A549 (cell line): Measurements from ENCODE around the gene PLPP6. TPM values are rescaled to one million over a fixed set of nuclear protein-coding genes. Genes with fewer than 3 reads are reported as not detected.

Experiments used
- ATAC-seq, 2 experiments: fragments of 200-7000 bp in 1 of 2; fragments of >200 bp in 1 of 2; cut with Nextera tagmentation in 1 of 2; cut with Tn5 transposase in 1 of 2; 3 replicates each; pipeline versions ENCODE4 v1.8.0 to v1.9.1; 2018 to 2020; ENCODE audit warnings: mild to moderate bottlenecking in 1 of 2, moderate library complexity in 1 of 2
- CTCF ChIA-PET: fragments of 300-600 bp; sonication (Branson Sonifier 250); formaldehyde crosslinking; extraction: SDS; loops from one replicate; lab custom pipeline; 2021; ENCODE audit warnings: antibody characterized with exemption, inconsistent platforms; lab: Yijun Ruan, JAX
- POLR2A ChIA-PET: fragments of 350-600 bp; formaldehyde crosslinking; extraction: SDS; loops from one replicate; lab custom pipeline; 2021; ENCODE audit warnings: antibody characterized with exemption, inconsistent platforms; lab: Yijun Ruan, JAX
- DNase-seq, 2 experiments: peaks; one replicate each; pipeline versions ENCODE4 v3.0.0 to v3.0.0-alpha.2; 2011 to 2016; ENCODE audit warnings: low read depth in 1 of 2, low spot score in 1 of 2
- FAIRE-seq: peaks from 2 replicates; lab custom pipeline; 2011; peaks lifted over from hg19 to GRCh38; lab: Jason Lieb, UNC
- H3K27ac ChIP-seq, 2 experiments: fragments of >200 bp; sonication (Bioruptor Twin); formaldehyde crosslinking; 3 replicates each; pipeline ENCODE4 v1.5.1; 2016 to 2017
- H3K4me1 ChIP-seq: fragments of >200 bp; sonication (Bioruptor Twin); formaldehyde crosslinking; 3 replicates; pipeline ENCODE4 v1.6.1; 2016
- H3K4me2 ChIP-seq: fragments of >200 bp; sonication (Bioruptor Twin); formaldehyde crosslinking; 3 replicates; pipeline ENCODE4 v1.6.1; 2016
- H3K4me3 ChIP-seq: fragments of >200 bp; sonication (Bioruptor Twin); formaldehyde crosslinking; 3 replicates; pipeline ENCODE4 v1.5.1; 2016
- H3K9me3 ChIP-seq: fragments of >200 bp; sonication (Bioruptor Twin); formaldehyde crosslinking; 3 replicates; pipeline ENCODE4 v1.6.1; 2016
- BHLHE40 ChIP-seq: IDR thresholded peaks from 2 replicates; pipeline ENCODE4 v1.6.1; 2012; ENCODE audit warnings: low read depth, low read length, inconsistent platforms
- CBX2 ChIP-seq: fragments of 200-600 bp; sonication (generic); IDR thresholded peaks from 2 replicates; pipeline ENCODE4 v1.6.1; 2016; ENCODE audit warnings: low read depth, mild to moderate bottlenecking, borderline replicate concordance
- EHMT2 ChIP-seq: fragments of 200-600 bp; sonication (generic); IDR thresholded peaks from 2 replicates; pipeline ENCODE4 v1.6.1; 2016; ENCODE audit warnings: antibody characterized with exemption, low read depth, mild to moderate bottlenecking, moderate library complexity
- EP300 ChIP-seq, 2 experiments: fragments of >200 bp; sonication (Bioruptor Twin); formaldehyde crosslinking; IDR thresholded peaks; 2 replicates in 1 of 2; 3 replicates in 1 of 2; pipeline ENCODE4 v1.6.1; 2016 to 2017
- ESRRA ChIP-seq: fragments of 150-350 bp; IDR thresholded peaks from 2 replicates; pipeline ENCODE4 v1.6.1; 2014; ENCODE audit warnings: mild to moderate bottlenecking, low read length, borderline replicate concordance
- GATA3 ChIP-seq: IDR thresholded peaks from 2 replicates; pipeline ENCODE4 v1.6.1; 2012; ENCODE audit warnings: borderline replicate concordance
- HEYL ChIP-seq: fragments of 250-450 bp; sonication (Bioruptor Pico); IDR thresholded peaks from 2 replicates; pipeline ENCODE4 v1.8.0; 2021; ENCODE audit warnings: mild to moderate bottlenecking, moderate library complexity
- HMGXB4 ChIP-seq: fragments of 250-450 bp; sonication (Bioruptor Pico); IDR thresholded peaks from 2 replicates; pipeline ENCODE4 v1.5.0; 2021; ENCODE audit warnings: mild to moderate bottlenecking, moderate library complexity, borderline replicate concordance
- HOXB13 ChIP-seq: fragments of 250-450 bp; sonication (Bioruptor Pico); IDR thresholded peaks from 2 replicates; pipeline ENCODE4 v1.5.0; 2020; ENCODE audit warnings: low read depth, mild to moderate bottlenecking, moderate library complexity
- JUN ChIP-seq, 2 experiments: fragments of >200 bp; sonication (Bioruptor Twin); formaldehyde crosslinking; IDR thresholded peaks; 2 replicates in 1 of 2; 3 replicates in 1 of 2; pipeline ENCODE4 v1.6.1; 2016 to 2017
- KDM5A ChIP-seq: fragments of 200-600 bp; sonication (generic); IDR thresholded peaks from 2 replicates; pipeline ENCODE4 v1.6.1; 2016; ENCODE audit warnings: antibody characterized with exemption, mild to moderate bottlenecking
- MYC ChIP-seq: IDR thresholded peaks from 2 replicates; pipeline ENCODE4 v1.6.1; 2012; ENCODE audit warnings: mild to moderate bottlenecking, inconsistent platforms, low read length, improper control_type of control experiment, borderline replicate concordance
- NPAS2 ChIP-seq: fragments of 250-450 bp; sonication (Bioruptor Pico); IDR thresholded peaks from 2 replicates; pipeline ENCODE4 v1.8.0; 2022; ENCODE audit warnings: mild to moderate bottlenecking, moderate library complexity, borderline replicate concordance
- NR3C1 ChIP-seq: fragments of >200 bp; sonication (Bioruptor Twin); formaldehyde crosslinking; IDR thresholded peaks from 3 replicates; pipeline ENCODE4 v1.6.1; 2017
- PBX3 ChIP-seq: IDR thresholded peaks from 2 replicates; pipeline ENCODE4 v1.6.1; 2012
- POLR2AphosphoS2 ChIP-seq: conservative IDR thresholded peaks from 2 replicates; pipeline ENCODE4 v1.6.1; 2012; ENCODE audit warnings: low read length, improper control_type of control experiment, inconsistent platforms
- RFX5 ChIP-seq: fragments of 450-650 bp; IDR thresholded peaks from 2 replicates; pipeline ENCODE4 v1.7.1; 2014; ENCODE audit warnings: antibody characterized with exemption, mild to moderate bottlenecking, moderate library complexity
- RNF2 ChIP-seq: fragments of 200-600 bp; sonication (generic); IDR thresholded peaks from 2 replicates; pipeline ENCODE4 v1.6.1; 2016; ENCODE audit warnings: low read depth, mild to moderate bottlenecking, antibody characterized with exemption, moderate library complexity, borderline replicate concordance
- SMC3 ChIP-seq: fragments of >200 bp; sonication (Bioruptor Twin); formaldehyde crosslinking; IDR thresholded peaks from 3 replicates; pipeline ENCODE4 v1.6.1; 2018; ENCODE audit warnings: inconsistent platforms
- TFCP2L1 ChIP-seq: fragments of 250-450 bp; sonication (Bioruptor Pico); IDR thresholded peaks from 2 replicates; pipeline ENCODE4 v1.5.0; 2021; ENCODE audit warnings: mild to moderate bottlenecking
- TP53 ChIP-seq: fragments of 250-450 bp; sonication (Bioruptor Pico); IDR thresholded peaks from 2 replicates; pipeline ENCODE4 v1.5.0; 2021; ENCODE audit warnings: mild to moderate bottlenecking, moderate library complexity
- ZFP36 ChIP-seq: fragments of 450-650 bp; IDR thresholded peaks from 2 replicates; pipeline ENCODE4 v1.6.1; 2014; ENCODE audit warnings: borderline replicate concordance; ENCODE audit not compliant: partially characterized antibody
- ZSCAN20 ChIP-seq: fragments of 250-450 bp; sonication (Bioruptor Pico); IDR thresholded peaks from 2 replicates; pipeline ENCODE4 v1.8.0; 2022; ENCODE audit warnings: mild to moderate bottlenecking, moderate library complexity
- WGBS: methylation state at CpG from one replicate; pipeline ENCODE4 v1.1.6; 2017; ENCODE audit errors: missing lambda C conversion rate; 5-methylcytosine and 5-hydroxymethylcytosine counted together
- polyA plus RNA-seq, 4 experiments: library from polyadenylated mRNA; depleted of rRNA in 3 of 4; stranded (reverse); fragments of >200 nt; fragmentation: RNase III in 1 of 4; extraction: RNeasy Plus Mini Kit Qiagen cat#74134 plus additional on column Dnase treatment in 1 of 4; gene quantifications; 2 replicates in 3 of 4; 3 replicates in 1 of 4; pipeline ENCODE4 v1.2.3, GENCODE V29; 2011 to 2017
- TF ChIP-seq, protein P1 (sequence below): fragments of >200 bp; sonication (Bioruptor Twin); formaldehyde crosslinking; IDR thresholded peaks from 3 replicates; pipeline ENCODE4 v1.6.1; 2016
- TF ChIP-seq, protein P2 (sequence below): fragments of >200 bp; sonication (Bioruptor Twin); formaldehyde crosslinking; IDR thresholded peaks from 3 replicates; pipeline ENCODE4 v1.5.1; 2016
- TF ChIP-seq, protein P3 (sequence below): IDR thresholded peaks from 2 replicates; pipeline ENCODE4 v1.6.1; 2012; ENCODE audit warnings: low read depth, borderline replicate concordance

The PLPP6 gene
- polyA plus RNA-seq, 2 of the 4 experiments (the other 2 are of a cell fraction) = 11.2 to 13.5 TPM

GRCh38 chr9:4689021-4689420 lies 26.9 kb downstream of the PLPP6 start:
- WGBS = 41% methylated on average over 2 of the region's 2 CpGs
- Histone ChIP-seq H3K4me1 (no peaks in the 10 kb centered on the region), H3K9me3 (no peaks in the 10 kb centered on the region), H3K27ac (no peak overlapping the region), H3K4me3 (no peak overlapping the region), H3K4me2 (no peak overlapping the region)
- ATAC-seq = no peak
- FAIRE-seq = no peak
- no peak for TF ChIP-seq KDM5A
- TF ChIP-seq, protein P1, sequence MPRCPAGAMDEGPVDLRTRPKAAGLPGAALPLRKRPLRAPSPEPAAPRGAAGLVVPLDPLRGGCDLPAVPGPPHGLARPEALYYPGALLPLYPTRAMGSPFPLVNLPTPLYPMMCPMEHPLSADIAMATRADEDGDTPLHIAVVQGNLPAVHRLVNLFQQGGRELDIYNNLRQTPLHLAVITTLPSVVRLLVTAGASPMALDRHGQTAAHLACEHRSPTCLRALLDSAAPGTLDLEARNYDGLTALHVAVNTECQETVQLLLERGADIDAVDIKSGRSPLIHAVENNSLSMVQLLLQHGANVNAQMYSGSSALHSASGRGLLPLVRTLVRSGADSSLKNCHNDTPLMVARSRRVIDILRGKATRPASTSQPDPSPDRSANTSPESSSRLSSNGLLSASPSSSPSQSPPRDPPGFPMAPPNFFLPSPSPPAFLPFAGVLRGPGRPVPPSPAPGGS = no peak
- no peak for TF ChIP-seq JUN (IDR thresholded peaks at IDR 0.05)
- TF ChIP-seq, protein P2, sequence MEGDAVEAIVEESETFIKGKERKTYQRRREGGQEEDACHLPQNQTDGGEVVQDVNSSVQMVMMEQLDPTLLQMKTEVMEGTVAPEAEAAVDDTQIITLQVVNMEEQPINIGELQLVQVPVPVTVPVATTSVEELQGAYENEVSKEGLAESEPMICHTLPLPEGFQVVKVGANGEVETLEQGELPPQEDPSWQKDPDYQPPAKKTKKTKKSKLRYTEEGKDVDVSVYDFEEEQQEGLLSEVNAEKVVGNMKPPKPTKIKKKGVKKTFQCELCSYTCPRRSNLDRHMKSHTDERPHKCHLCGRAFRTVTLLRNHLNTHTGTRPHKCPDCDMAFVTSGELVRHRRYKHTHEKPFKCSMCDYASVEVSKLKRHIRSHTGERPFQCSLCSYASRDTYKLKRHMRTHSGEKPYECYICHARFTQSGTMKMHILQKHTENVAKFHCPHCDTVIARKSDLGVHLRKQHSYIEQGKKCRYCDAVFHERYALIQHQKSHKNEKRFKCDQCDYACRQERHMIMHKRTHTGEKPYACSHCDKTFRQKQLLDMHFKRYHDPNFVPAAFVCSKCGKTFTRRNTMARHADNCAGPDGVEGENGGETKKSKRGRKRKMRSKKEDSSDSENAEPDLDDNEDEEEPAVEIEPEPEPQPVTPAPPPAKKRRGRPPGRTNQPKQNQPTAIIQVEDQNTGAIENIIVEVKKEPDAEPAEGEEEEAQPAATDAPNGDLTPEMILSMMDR = no peak
- no peak for TF ChIP-seq HOXB13 (CRISPR knock-in tag)
- no peak for TF ChIP-seq BHLHE40
- no peak for TF ChIP-seq RNF2
- TF ChIP-seq HEYL (CRISPR knock-in tag) = no peak
- TF ChIP-seq CBX2 = no peak
- DNase-seq = no peak
- POLR2A ChIA-PET = no interaction called here
- CTCF ChIA-PET = no interaction called here

DNA sequence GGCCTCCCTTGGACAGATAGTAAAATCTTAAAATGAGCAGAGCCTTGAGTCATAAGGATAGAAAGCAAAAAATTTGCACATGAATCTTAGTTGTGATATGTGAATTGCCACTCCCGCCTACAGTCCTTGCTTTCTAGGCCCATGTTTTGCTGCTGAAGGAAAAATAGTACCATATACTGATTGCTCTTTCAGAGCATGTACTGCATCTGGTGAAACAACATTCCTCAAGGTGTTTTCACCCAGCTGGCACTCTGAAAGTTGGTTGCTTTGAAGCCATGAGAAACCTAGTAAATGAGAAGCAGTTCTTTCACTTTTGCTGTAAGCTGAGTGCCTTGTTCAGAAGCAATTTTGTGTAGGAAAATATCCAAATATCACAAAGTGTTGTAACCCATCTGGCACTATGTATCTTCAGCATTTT lies 27.6 kb downstream of the PLPP6 start:
- no peak for ATAC-seq
- H3K4me1 ChIP-seq = no peaks in the 10 kb centered on the region
- H3K9me3 ChIP-seq = no peaks in the 10 kb centered on the region
- FAIRE-seq = no peak
- WGBS = 89% methylated on average over 1 of the region's 1 CpG
- H3K4me3 ChIP-seq = no peak overlapping the region
- H3K27ac ChIP-seq = no peak overlapping the region
- no peak overlapping the region for H3K4me2 ChIP-seq
- DNase-seq = no peak
- ChIA-PET POLR2A (no interaction called here), CTCF (no interaction called here)
- TF ChIP-seq ZFP36 (no peak), SMC3 (no peak), BHLHE40 (no peak), HMGXB4 (CRISPR knock-in tag) (no peak), RFX5 (no peak), GATA3 (no peak), EP300 (IDR thresholded peaks at IDR 0.05) (no peak), TFCP2L1 (CRISPR knock-in tag) (no peak), NPAS2 (no peak), ESRRA (no peak), JUN (IDR thresholded peaks at IDR 0.05) (no peak), POLR2AphosphoS2 (no peak), EHMT2 (no peak), TP53 (no peak), MYC (no peak), ZSCAN20 (no peak), PBX3 (no peak), KDM5A (no peak), NR3C1 (no peak)
- TF ChIP-seq, protein P3, sequence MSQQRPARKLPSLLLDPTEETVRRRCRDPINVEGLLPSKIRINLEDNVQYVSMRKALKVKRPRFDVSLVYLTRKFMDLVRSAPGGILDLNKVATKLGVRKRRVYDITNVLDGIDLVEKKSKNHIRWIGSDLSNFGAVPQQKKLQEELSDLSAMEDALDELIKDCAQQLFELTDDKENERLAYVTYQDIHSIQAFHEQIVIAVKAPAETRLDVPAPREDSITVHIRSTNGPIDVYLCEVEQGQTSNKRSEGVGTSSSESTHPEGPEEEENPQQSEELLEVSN = no peak
